CD14-positive monocyte (primary cell): ENCODE data around the gene GRID1. TPM values are rescaled to one million over a fixed set of nuclear protein-coding genes. Genes with fewer than 3 reads are reported as not detected.

Experiments
- DNase-seq, 3 donors: peaks; one replicate each; pipeline ENCODE4 v3.0.0-alpha.2; 2011 to 2022
- H2AFZ ChIP-seq: 2 replicates; pipeline ENCODE4 v1.6.0; 2012; ENCODE audit warnings: mild to moderate bottlenecking, low read depth, low read length, inconsistent platforms; ENCODE audit not compliant: insufficient read depth, poor library complexity, severe bottlenecking
- H3K27ac ChIP-seq, 2 donors: 1 replicate in 1 of 2; 2 replicates in 1 of 2; pipeline ENCODE4 v1.5.1; 2012 to 2013; ENCODE audit warnings: low read length in 2 of 2, control low read depth in 1 of 2, inconsistent platforms in 1 of 2, low read depth in 1 of 2, mild to moderate bottlenecking in 1 of 2
- H3K27me3 ChIP-seq, 2 donors: one replicate each; pipeline versions ENCODE4 v1.6.0 to v1.6.1; 2011 to 2013; ENCODE audit warnings: low read length in 2 of 2; ENCODE audit not compliant: control insufficient read depth in 2 of 2, insufficient read depth in 2 of 2
- H3K36me3 ChIP-seq, 2 donors: replicated peaks in 1 of 2; 1 replicate in 1 of 2; 2 replicates in 1 of 2; pipeline versions ENCODE4 v1.5.1 to v1.6.1; 2012 to 2013; ENCODE audit warnings: low read length in 2 of 2, control low read depth in 1 of 2, inconsistent platforms in 1 of 2, mild to moderate bottlenecking in 1 of 2; ENCODE audit not compliant: insufficient read depth in 2 of 2, control insufficient read depth in 1 of 2
- H3K4me1 ChIP-seq, 2 donors: 1 replicate in 1 of 2; 2 replicates in 1 of 2; pipeline versions ENCODE4 v1.5.1 to v1.6.1; 2012 to 2013; ENCODE audit warnings: low read length in 2 of 2, control low read depth in 1 of 2, inconsistent platforms in 1 of 2, mild to moderate bottlenecking in 1 of 2, moderate library complexity in 1 of 2; ENCODE audit not compliant: insufficient read depth in 2 of 2, control insufficient read depth in 1 of 2
- H3K4me2 ChIP-seq: replicated peaks from 2 replicates; pipeline ENCODE3; 2012; ENCODE audit warnings: low read length, moderate library complexity, mild to moderate bottlenecking; ENCODE audit not compliant: poor library complexity, severe bottlenecking; ENCODE audit errors: extremely low read depth
- H3K4me3 ChIP-seq, 3 experiments: fragments of 200-600 bp in 1 of 3; sonication (generic) in 1 of 3; replicated peaks in 1 of 3; 1 replicate in 2 of 3; 2 replicates in 1 of 3; pipeline ENCODE4 v1.5.1; 2011 to 2013; ENCODE audit warnings: low read length in 3 of 3, mild to moderate bottlenecking in 3 of 3, control low read depth in 2 of 3, low read depth in 2 of 3, inconsistent platforms in 1 of 3, moderate library complexity in 1 of 3
- H3K79me2 ChIP-seq: 2 replicates; pipeline ENCODE4 v1.6.0; 2012; ENCODE audit warnings: mild to moderate bottlenecking, control low read depth, inconsistent platforms, low read length, moderate library complexity; ENCODE audit not compliant: insufficient read depth
- H3K9ac ChIP-seq: 2 replicates; pipeline ENCODE4 v1.6.0; 2017; ENCODE audit warnings: low read length, mild to moderate bottlenecking; ENCODE audit not compliant: insufficient read depth, poor library complexity, severe bottlenecking
- H3K9me3 ChIP-seq, 2 donors: replicated peaks in 1 of 2; 1 replicate in 1 of 2; 2 replicates in 1 of 2; pipeline versions ENCODE4 v1.5.1 to v1.6.1; 2012 to 2013; ENCODE audit warnings: low read length in 2 of 2, control low read depth in 1 of 2; ENCODE audit not compliant: control insufficient read depth in 1 of 2, insufficient read depth in 1 of 2
- H4K20me1 ChIP-seq: 2 replicates; pipeline ENCODE4 v1.6.0; 2012; ENCODE audit warnings: mild to moderate bottlenecking, low read length, control low read depth, moderate library complexity; ENCODE audit not compliant: insufficient read depth
- H3K27ac Mint-ChIP-seq, 7 donors: one replicate each; pipeline ENCODE4 v1.8.0; 2020; ENCODE audit warnings: mild to moderate bottlenecking in 7 of 7, mixed read lengths in 7 of 7, moderate library complexity in 6 of 7, inconsistent platforms in 2 of 7
- H3K27me3 Mint-ChIP-seq, 3 donors: one replicate each; pipeline ENCODE4 v1.8.0; 2021 to 2022; ENCODE audit warnings: low read depth in 3 of 3, mild to moderate bottlenecking in 3 of 3, mixed read lengths in 3 of 3, moderate library complexity in 3 of 3, inconsistent platforms in 1 of 3
- H3K36me3 Mint-ChIP-seq, 2 donors: one replicate each; pipeline ENCODE4 v1.8.0; 2020; ENCODE audit warnings: mixed read lengths in 2 of 2, inconsistent platforms in 1 of 2, mild to moderate bottlenecking in 1 of 2
- H3K4me1 Mint-ChIP-seq: one replicate; pipeline ENCODE4 v1.8.0; 2020; ENCODE audit warnings: mild to moderate bottlenecking, mixed read lengths
- H3K4me3 Mint-ChIP-seq, 2 donors: one replicate each; pipeline ENCODE4 v1.8.0; 2020; ENCODE audit warnings: mild to moderate bottlenecking in 2 of 2, mixed read lengths in 2 of 2, moderate library complexity in 1 of 2
- H3K9me3 Mint-ChIP-seq, 7 donors: one replicate each; pipeline ENCODE4 v1.8.0; 2020 to 2022; ENCODE audit warnings: mixed read lengths in 7 of 7, mild to moderate bottlenecking in 6 of 7, moderate library complexity in 6 of 7, inconsistent platforms in 2 of 7
- WGBS: methylation state at CpG from one replicate; pipeline ENCODE4 v1.1.5; 2013; ENCODE audit warnings: missing lambda C conversion rate; ENCODE audit not compliant: insufficient coverage; 5-methylcytosine and 5-hydroxymethylcytosine counted together
- intact Hi-C, 2 donors: fragments of 100-400 bp; cut with micrococcal nuclease; formaldehyde crosslinking; loops; one replicate each; pipeline versions ENCODE4 v1.15.0 to v1.15.1; 2023
- polyA plus RNA-seq, 3 donors: library from polyadenylated mRNA; depleted of rRNA in 1 of 3; unstranded in 2 of 3; stranded (reverse) in 1 of 3; fragments of 300-500 nt in 2 of 3; fragments of >200 nt in 1 of 3; fragmentation: Illumina TruSeq in 2 of 3; gene quantifications; 1 replicate in 2 of 3; 2 replicates in 1 of 3; pipeline ENCODE4 v1.2.3, GENCODE V29; 2012 to 2021
- TF ChIP-seq, protein P1 (sequence below): fragments of 200-600 bp; IDR thresholded peaks from one replicate; pipeline ENCODE4 v1.8.0; 2022; ENCODE audit warnings: antibody characterized with exemption, mild to moderate bottlenecking

The GRID1 gene
- polyA plus RNA-seq, 3 donors: not detected

DNA sequence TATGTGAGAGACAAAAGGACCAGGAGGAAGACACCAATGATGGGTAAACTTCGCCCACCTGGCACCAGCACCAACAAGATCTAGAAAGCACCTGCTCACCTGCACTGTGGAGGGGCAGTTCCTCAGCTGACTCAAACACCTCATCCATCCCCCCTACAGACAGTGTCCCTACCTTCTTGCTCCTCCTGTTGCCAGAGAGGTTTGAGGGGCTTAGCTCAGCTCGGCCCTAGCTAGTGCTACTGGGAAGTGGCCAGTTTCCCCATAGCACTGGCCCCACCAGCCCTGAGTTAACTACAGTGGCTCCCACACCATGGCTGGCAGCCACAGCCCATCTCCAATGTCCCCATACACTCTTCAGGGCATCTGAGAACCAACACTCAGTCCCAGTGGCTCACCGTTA, 70.8 kb downstream of the GRID1 start:
- H3K27ac ChIP-seq: no peak overlapping the region
- 83% methylated on average over 3 of the region's 3 CpGs for WGBS
- no peak overlapping the region for H2AFZ ChIP-seq
- Mint-ChIP-seq H3K27ac (no peak overlapping the region), H3K36me3 (no peaks in the 10 kb centered on the region), H3K9me3 (no peaks in the 10 kb centered on the region), H3K4me1 (no peaks in the 10 kb centered on the region), H3K4me3 (no peak overlapping the region), H3K27me3 (peaks cover 2 to 4% (median 3%) of the 10 kb centered on the region in 3 donors)
- no peak overlapping the region for H3K4me3 ChIP-seq
- H3K9me3 ChIP-seq: no peaks in the 10 kb centered on the region
- H3K4me1 ChIP-seq: no peaks in the 10 kb centered on the region
- no peak overlapping the region for H3K4me2 ChIP-seq
- H3K9ac ChIP-seq: no peak overlapping the region
- H4K20me1 ChIP-seq: no peaks in the 10 kb centered on the region
- no peaks in the 10 kb centered on the region for H3K27me3 ChIP-seq
- DNase-seq: no peak
- intact Hi-C loops: no loop called here
- TF ChIP-seq, protein P1, sequence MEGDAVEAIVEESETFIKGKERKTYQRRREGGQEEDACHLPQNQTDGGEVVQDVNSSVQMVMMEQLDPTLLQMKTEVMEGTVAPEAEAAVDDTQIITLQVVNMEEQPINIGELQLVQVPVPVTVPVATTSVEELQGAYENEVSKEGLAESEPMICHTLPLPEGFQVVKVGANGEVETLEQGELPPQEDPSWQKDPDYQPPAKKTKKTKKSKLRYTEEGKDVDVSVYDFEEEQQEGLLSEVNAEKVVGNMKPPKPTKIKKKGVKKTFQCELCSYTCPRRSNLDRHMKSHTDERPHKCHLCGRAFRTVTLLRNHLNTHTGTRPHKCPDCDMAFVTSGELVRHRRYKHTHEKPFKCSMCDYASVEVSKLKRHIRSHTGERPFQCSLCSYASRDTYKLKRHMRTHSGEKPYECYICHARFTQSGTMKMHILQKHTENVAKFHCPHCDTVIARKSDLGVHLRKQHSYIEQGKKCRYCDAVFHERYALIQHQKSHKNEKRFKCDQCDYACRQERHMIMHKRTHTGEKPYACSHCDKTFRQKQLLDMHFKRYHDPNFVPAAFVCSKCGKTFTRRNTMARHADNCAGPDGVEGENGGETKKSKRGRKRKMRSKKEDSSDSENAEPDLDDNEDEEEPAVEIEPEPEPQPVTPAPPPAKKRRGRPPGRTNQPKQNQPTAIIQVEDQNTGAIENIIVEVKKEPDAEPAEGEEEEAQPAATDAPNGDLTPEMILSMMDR: no peak
- H3K36me3 ChIP-seq: no peaks in the 10 kb centered on the region
- no peaks in the 10 kb centered on the region for H3K79me2 ChIP-seq

DNA sequence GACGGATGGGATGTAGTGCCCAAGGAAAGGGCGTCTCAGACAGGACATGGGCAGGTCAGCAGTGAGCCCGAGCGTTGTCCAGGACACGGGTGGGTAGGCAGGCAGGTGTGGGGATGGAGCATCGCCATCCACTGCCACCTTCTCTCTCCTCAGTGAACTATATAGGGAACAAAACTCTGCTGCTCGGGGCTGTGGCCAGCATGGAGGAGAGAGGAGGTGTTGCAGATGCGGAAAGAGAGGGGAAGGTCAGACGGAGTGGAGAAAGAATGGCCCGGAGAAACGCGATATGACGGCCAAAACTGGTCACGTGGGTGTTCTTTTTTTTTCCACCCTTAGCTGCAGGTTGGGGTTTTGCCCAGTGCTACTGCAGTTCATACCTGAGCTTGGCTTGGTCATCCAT, 71.2 kb downstream of the GRID1 start:
- 91% methylated on average over 5 of the region's 14 CpGs for WGBS
- Histone ChIP-seq H3K27ac (no peak overlapping the region), H2AFZ (no peak overlapping the region), H4K20me1 (no peaks in the 10 kb centered on the region), H3K4me1 (no peaks in the 10 kb centered on the region), H3K9ac (no peak overlapping the region), H3K27me3 (no peaks in the 10 kb centered on the region), H3K4me3 (no peak overlapping the region), H3K4me2 (no peak overlapping the region), H3K79me2 (no peaks in the 10 kb centered on the region), H3K9me3 (no peaks in the 10 kb centered on the region), H3K36me3 (no peaks in the 10 kb centered on the region)
- Mint-ChIP-seq H3K36me3 (no peaks in the 10 kb centered on the region), H3K9me3 (no peaks in the 10 kb centered on the region), H3K27ac (no peak overlapping the region), H3K4me1 (no peaks in the 10 kb centered on the region), H3K4me3 (no peak overlapping the region), H3K27me3 (peaks cover 2 to 4% (median 3%) of the 10 kb centered on the region in 3 donors)
- TF ChIP-seq, protein P1: no peak
- intact Hi-C loops: no loop called here
- DNase-seq: no peak
